ENCODE results near the gene CNNM3.

The CNNM3 gene

DNA sequence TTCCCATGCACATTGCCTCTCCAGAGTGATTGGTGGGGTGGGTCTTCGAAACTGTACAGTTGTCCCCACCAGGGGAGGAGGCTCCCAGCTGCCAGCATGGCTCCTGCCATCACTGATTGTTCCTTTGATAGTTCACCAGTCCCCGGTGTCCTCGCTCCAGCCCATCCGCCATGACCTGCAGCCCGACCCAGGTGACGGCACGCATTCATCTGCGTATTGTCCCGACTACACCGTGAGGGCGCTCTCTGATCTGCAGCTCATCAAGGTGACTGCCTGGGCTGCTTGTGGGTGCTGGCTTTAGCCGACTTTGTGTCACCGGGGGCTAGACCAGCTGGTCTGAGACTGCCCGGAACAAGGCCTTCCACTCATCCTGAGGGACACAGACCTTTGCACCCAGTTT lies 12.4 kb downstream of the CNNM3 start:
- H3K4me3 ChIP-seq (ENCODE audit: low read depth in 1 of 5, low read length in 5 of 5): no peak overlapping the region
- H3K27ac ChIP-seq (ENCODE audit: low read depth, low read length): no peak overlapping the region
- no peaks in the 10 kb centered on the region for H3K9me3 ChIP-seq (ENCODE audit: control insufficient read depth in 5 of 5, low read length in 5 of 5)
- no peak overlapping the region for H3K9ac ChIP-seq (ENCODE audit: low read length in 5 of 5)
- H3K36me3 ChIP-seq (ENCODE audit: control insufficient read depth in 5 of 5, insufficient read depth in 5 of 5, low read length in 5 of 5): peaks cover 0 to 89% (median 77%) of the 10 kb centered on the region in 5 donors
- no peaks in the 10 kb centered on the region for H3K27me3 ChIP-seq (ENCODE audit: control insufficient read depth in 5 of 5, insufficient read depth in 4 of 5, low read length in 5 of 5)
- peaks cover 0 to 16% (median 6%) of the 10 kb centered on the region in 5 donors for H3K4me1 ChIP-seq (ENCODE audit: control insufficient read depth in 5 of 5, insufficient read depth in 5 of 5, low read length in 5 of 5)

DNA sequence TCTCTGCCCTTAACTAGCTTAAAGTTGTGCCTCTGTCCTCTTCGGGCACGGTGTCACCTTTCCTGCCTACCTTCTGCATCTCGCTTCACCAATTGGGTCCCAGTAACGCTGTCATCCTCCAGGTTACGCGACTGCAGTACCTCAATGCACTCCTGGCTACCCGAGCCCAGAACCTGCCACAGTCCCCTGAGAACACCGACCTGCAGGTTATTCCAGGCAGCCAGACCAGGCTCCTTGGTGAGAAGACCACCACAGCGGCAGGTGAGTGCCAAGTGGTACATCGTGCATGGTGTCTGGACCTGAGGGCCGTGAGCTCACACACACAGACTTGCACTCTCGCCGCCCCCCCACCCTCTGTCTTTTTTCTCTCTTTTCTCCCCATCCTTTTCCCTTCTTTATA lies 12.8 kb downstream of the CNNM3 start:
- no peaks in the 10 kb centered on the region for H3K9me3 ChIP-seq (ENCODE audit: control insufficient read depth in 5 of 5, low read length in 5 of 5)
- H3K27me3 ChIP-seq (ENCODE audit: control insufficient read depth in 5 of 5, insufficient read depth in 4 of 5, low read length in 5 of 5): no peaks in the 10 kb centered on the region
- no peak overlapping the region for H3K27ac ChIP-seq (ENCODE audit: low read depth, low read length)
- H3K4me3 ChIP-seq (ENCODE audit: low read depth in 1 of 5, low read length in 5 of 5): no peak overlapping the region
- H3K4me1 ChIP-seq (ENCODE audit: control insufficient read depth in 5 of 5, insufficient read depth in 5 of 5, low read length in 5 of 5): peaks cover 0 to 13% (median 5%) of the 10 kb centered on the region in 5 donors
- no peak overlapping the region for H3K9ac ChIP-seq (ENCODE audit: low read length in 5 of 5)
- H3K36me3 ChIP-seq (ENCODE audit: control insufficient read depth in 5 of 5, insufficient read depth in 5 of 5, low read length in 5 of 5): peaks cover 0 to 89% (median 78%) of the 10 kb centered on the region in 5 donors

DNA sequence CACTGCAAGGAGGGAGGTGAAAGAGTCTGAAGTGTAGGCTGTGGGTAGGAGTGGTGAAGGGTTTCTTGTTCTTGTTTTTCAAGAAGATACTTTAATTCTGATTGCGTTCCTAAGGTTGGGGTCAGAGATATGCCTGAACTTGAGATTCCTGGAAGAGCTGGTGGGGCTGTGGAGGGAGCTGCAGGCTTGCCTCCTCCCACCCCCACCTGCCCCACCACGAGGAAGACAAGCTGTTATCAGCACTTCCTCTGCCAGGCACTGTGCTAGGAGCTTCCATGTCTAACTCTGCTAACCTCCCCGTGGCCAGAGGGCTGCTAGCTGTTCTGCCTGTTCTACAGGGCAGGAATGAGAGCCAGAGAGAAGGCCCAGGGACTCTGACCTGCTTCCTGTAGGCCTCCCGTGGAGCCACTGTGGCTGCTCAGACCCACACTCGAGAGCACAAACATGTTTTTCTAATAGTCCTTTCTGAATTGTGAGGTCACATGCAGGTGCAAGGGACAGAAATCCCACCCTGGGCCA lies 14.0 kb downstream of the CNNM3 start:
- Histone ChIP-seq H3K9ac (ENCODE audit: low read length in 5 of 5) (no peak overlapping the region), H3K27me3 (ENCODE audit: control insufficient read depth in 5 of 5, insufficient read depth in 4 of 5, low read length in 5 of 5) (no peaks in the 10 kb centered on the region), H3K9me3 (ENCODE audit: control insufficient read depth in 5 of 5, low read length in 5 of 5) (no peaks in the 10 kb centered on the region), H3K4me3 (ENCODE audit: low read depth in 1 of 5, low read length in 5 of 5) (no peak overlapping the region), H3K36me3 (ENCODE audit: control insufficient read depth in 5 of 5, insufficient read depth in 5 of 5, low read length in 5 of 5) (peaks cover 3 to 86% (median 80%) of the 10 kb centered on the region in 5 donors), H3K4me1 (ENCODE audit: control insufficient read depth in 5 of 5, insufficient read depth in 5 of 5, low read length in 5 of 5) (peaks cover 0 to 13% (median 5%) of the 10 kb centered on the region in 5 donors), H3K27ac (ENCODE audit: low read depth, low read length) (no peak overlapping the region)

DNA sequence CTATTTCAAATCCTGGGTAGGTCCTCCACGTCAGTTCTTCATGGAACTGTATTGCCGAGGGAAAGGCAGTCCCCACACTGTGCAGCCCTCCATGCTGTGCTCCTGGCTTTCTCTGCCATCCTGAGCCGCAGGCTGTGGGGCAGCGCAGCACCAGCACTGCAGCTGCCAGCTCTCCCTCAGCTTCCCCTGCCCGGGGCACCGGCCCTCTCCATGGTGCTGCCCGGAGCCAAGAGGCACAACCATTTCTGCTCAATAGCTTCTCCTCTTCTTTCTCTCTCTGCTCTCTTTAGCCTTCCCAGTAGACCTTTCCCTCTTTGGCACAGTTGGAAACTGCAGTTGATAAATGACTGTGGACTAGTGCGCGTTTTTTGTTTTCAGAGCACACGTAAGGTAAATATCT lies 15.6 kb downstream of the CNNM3 start:
- Histone ChIP-seq H3K4me1 (ENCODE audit: control insufficient read depth in 5 of 5, insufficient read depth in 5 of 5, low read length in 5 of 5) (peaks cover 0 to 13% (median 5%) of the 10 kb centered on the region in 5 donors), H3K9me3 (ENCODE audit: control insufficient read depth in 5 of 5, low read length in 5 of 5) (no peaks in the 10 kb centered on the region), H3K27me3 (ENCODE audit: control insufficient read depth in 5 of 5, insufficient read depth in 4 of 5, low read length in 5 of 5) (no peaks in the 10 kb centered on the region), H3K9ac (ENCODE audit: low read length in 5 of 5) (no peak overlapping the region), H3K36me3 (ENCODE audit: control insufficient read depth in 5 of 5, insufficient read depth in 5 of 5, low read length in 5 of 5) (peaks cover 3 to 74% (median 69%) of the 10 kb centered on the region in 5 donors), H3K4me3 (ENCODE audit: low read depth in 1 of 5, low read length in 5 of 5) (no peak overlapping the region), H3K27ac (ENCODE audit: low read depth, low read length) (no peak overlapping the region)

DNA sequence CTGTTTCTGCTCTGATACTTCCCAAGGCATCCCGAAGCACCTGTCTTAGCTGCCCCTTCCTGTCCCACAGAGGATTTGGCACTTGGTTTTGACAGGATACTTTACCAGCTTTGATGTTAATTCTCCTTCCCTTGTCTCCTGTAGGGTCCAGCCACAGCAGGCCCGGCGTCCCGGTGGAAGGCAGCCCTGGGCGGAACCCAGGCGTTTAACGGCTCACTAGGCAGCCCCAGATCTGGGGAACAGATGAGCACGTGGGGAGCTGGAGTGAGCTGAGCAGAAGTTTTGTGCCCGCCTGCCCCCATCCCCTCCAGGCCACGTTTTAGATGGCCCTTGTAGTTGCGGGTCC lies 16.3 kb downstream of the CNNM3 start:
- Histone ChIP-seq H3K4me3 (ENCODE audit: low read depth in 1 of 5, low read length in 5 of 5) (no peak overlapping the region), H3K9ac (ENCODE audit: low read length in 5 of 5) (no peak overlapping the region), H3K36me3 (ENCODE audit: control insufficient read depth in 5 of 5, insufficient read depth in 5 of 5, low read length in 5 of 5) (peaks cover 5 to 70% (median 68%) of the 10 kb centered on the region in 5 donors), H3K27ac (ENCODE audit: low read depth, low read length) (no peak overlapping the region), H3K4me1 (ENCODE audit: control insufficient read depth in 5 of 5, insufficient read depth in 5 of 5, low read length in 5 of 5) (peaks cover 0 to 13% (median 5%) of the 10 kb centered on the region in 5 donors), H3K27me3 (ENCODE audit: control insufficient read depth in 5 of 5, insufficient read depth in 4 of 5, low read length in 5 of 5) (no peaks in the 10 kb centered on the region), H3K9me3 (ENCODE audit: control insufficient read depth in 5 of 5, low read length in 5 of 5) (no peaks in the 10 kb centered on the region)

DNA sequence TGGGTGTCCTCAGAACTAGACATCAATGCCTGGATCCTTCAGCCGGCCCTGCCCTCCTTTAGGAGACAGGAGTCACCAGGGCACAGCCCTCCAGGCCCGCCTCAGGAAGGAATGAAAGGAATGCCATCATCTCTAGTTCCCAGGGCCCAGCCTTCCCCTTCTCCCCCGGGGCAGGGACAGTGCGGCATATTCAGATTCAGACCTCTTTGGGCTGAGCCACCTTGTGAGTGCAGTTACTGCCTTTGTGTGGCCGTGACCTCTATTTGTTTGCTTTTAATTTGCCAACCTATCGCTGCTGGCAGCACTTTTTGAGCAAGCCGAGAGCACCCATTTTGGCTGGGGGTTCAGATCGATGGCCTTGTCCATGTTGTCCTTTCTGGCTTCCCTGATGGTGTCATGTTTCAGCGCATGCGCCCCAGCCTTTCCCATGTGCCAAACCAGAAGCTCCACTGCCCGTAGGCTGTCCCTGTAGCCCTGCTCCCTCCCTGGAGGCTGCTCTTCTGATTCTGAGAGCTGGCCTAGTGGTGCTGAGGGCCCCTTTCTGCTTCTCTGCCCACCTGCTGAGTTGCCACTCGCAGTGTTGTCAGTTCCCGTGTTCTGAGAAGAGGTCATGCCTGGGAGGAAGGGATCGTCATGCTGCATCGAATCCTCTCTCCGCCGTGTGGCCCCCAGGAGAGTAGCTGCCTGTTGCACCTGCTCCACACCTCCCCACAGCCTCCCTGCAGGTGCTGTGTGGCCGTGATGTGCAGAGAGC lies 16.9 kb downstream of the CNNM3 start:
- peaks cover 5 to 70% (median 66%) of the 10 kb centered on the region in 5 donors for H3K36me3 ChIP-seq (ENCODE audit: control insufficient read depth in 5 of 5, insufficient read depth in 5 of 5, low read length in 5 of 5)
- H3K9me3 ChIP-seq (ENCODE audit: control insufficient read depth in 5 of 5, low read length in 5 of 5): no peaks in the 10 kb centered on the region
- no peak overlapping the region for H3K9ac ChIP-seq (ENCODE audit: low read length in 5 of 5)
- no peak overlapping the region for H3K27ac ChIP-seq (ENCODE audit: low read depth, low read length)
- H3K27me3 ChIP-seq (ENCODE audit: control insufficient read depth in 5 of 5, insufficient read depth in 4 of 5, low read length in 5 of 5): no peaks in the 10 kb centered on the region
- peaks cover 0 to 13% (median 5%) of the 10 kb centered on the region in 5 donors for H3K4me1 ChIP-seq (ENCODE audit: control insufficient read depth in 5 of 5, insufficient read depth in 5 of 5, low read length in 5 of 5)
- no peak overlapping the region for H3K4me3 ChIP-seq (ENCODE audit: low read depth in 1 of 5, low read length in 5 of 5)

DNA sequence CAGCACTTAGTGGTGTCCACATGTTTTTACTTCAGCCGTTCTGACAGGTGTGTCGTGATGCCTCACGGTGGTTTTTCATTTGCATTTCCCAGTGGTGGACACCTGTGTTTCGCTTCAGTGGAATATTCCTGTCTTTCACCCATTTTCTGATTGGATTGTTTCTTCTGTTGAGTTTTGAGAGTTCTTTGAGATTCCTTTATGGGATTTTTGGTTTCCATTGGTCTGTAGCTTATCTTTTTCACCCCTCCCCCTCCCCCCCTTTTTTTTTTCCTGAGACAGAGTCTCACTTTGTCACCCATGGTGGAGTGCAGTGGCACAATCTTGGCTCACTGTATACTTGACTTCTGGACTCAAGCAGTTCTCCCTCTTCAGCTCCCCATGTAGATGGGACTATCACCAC lies 19.8 kb downstream of the CNNM3 start:
- no peak overlapping the region for H3K4me3 ChIP-seq (ENCODE audit: low read depth in 1 of 5, low read length in 5 of 5)
- H3K9me3 ChIP-seq (ENCODE audit: control insufficient read depth in 5 of 5, low read length in 5 of 5): no peaks in the 10 kb centered on the region
- H3K27me3 ChIP-seq (ENCODE audit: control insufficient read depth in 5 of 5, insufficient read depth in 4 of 5, low read length in 5 of 5): no peaks in the 10 kb centered on the region
- H3K27ac ChIP-seq (ENCODE audit: low read depth, low read length): no peak overlapping the region
- peaks cover 5 to 53% (median 47%) of the 10 kb centered on the region in 5 donors for H3K36me3 ChIP-seq (ENCODE audit: control insufficient read depth in 5 of 5, insufficient read depth in 5 of 5, low read length in 5 of 5)
- no peak overlapping the region for H3K9ac ChIP-seq (ENCODE audit: low read length in 5 of 5)
- peaks cover 0 to 24% (median 15%) of the 10 kb centered on the region in 5 donors for H3K4me1 ChIP-seq (ENCODE audit: control insufficient read depth in 5 of 5, insufficient read depth in 5 of 5, low read length in 5 of 5)

DNA sequence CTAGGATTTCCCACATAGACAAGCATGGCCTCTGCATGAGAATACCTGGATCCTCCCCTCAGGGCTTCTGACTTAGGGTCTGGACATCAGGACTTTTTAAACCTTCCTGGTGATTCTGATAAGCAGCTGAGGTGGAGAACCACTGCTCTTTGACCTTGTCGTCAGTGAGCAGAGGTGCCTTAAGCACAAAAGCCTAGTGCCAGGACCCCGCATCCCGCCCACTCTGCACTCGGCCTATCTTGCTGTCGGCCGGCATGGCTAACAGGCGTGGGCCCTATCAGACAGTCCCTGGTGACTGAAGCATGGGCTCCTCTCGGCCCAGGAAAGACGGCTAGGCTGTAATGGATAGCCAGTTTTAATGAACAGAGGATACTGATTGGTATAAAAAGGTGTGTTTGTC lies 21.5 kb downstream of the CNNM3 start:
- Histone ChIP-seq H3K27ac (ENCODE audit: low read depth, low read length) (no peak overlapping the region), H3K27me3 (ENCODE audit: control insufficient read depth in 5 of 5, insufficient read depth in 4 of 5, low read length in 5 of 5) (no peaks in the 10 kb centered on the region), H3K9ac (ENCODE audit: low read length in 5 of 5) (no peak overlapping the region), H3K36me3 (ENCODE audit: control insufficient read depth in 5 of 5, insufficient read depth in 5 of 5, low read length in 5 of 5) (peaks cover 5 to 37% (median 29%) of the 10 kb centered on the region in 5 donors), H3K4me3 (ENCODE audit: low read depth in 1 of 5, low read length in 5 of 5) (no peak overlapping the region), H3K9me3 (ENCODE audit: control insufficient read depth in 5 of 5, low read length in 5 of 5) (no peaks in the 10 kb centered on the region), H3K4me1 (ENCODE audit: control insufficient read depth in 5 of 5, insufficient read depth in 5 of 5, low read length in 5 of 5) (peaks cover 0 to 17% (median 10%) of the 10 kb centered on the region in 5 donors)

DNA sequence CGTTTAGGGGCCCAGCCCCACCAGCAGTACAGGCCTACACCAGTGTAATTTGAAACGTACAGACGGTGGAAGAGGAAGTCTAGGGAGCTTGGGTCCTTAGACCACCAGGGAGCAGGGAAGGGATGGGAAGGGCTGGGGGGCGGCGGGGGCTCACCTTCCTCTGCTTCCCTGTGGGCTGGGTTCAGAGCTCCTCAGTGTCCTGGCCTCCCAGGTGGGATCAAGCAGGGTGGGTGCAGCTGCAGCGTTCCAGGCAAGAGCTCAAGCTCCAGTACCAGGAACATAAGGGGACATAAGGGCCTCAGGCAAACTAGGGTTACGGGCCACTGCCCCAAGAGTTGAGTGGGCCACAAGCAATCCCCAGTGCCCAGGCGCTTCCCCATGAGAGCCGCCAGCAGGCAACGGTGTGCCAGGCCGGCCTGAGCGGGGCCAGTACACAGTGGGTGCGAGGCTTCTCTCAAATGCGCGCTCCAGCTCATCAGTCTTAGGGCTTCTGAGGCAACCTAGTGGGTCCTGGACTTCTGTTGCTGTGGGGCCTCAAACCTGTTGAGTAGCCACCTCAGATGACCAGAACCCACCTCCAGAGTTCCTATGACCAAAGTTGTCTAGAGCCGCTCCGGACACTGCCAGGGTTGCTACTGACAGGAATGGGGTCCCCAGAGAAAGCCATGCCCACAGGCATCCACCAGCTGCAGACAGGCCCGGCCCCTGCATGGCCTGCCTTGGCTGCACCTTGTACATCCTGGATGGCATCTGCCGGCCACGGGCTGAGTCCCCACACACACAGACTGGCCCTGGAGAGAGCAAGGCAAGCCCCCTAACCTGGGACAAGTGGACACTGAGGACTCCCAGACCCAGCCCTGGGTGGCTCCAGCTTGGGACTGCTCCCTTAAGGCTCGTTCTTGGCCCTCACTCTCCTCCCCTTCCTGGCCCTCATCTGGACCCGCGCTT lies 22.6 kb downstream of the CNNM3 start:
- peaks cover 5 to 28% (median 19%) of the 10 kb centered on the region in 5 donors for H3K36me3 ChIP-seq (ENCODE audit: control insufficient read depth in 5 of 5, insufficient read depth in 5 of 5, low read length in 5 of 5)
- H3K4me3 ChIP-seq (ENCODE audit: low read depth in 1 of 5, low read length in 5 of 5): no peak overlapping the region
- H3K4me1 ChIP-seq (ENCODE audit: control insufficient read depth in 5 of 5, insufficient read depth in 5 of 5, low read length in 5 of 5): peaks cover 0 to 11% (median 8%) of the 10 kb centered on the region in 5 donors
- H3K27me3 ChIP-seq (ENCODE audit: control insufficient read depth in 5 of 5, insufficient read depth in 4 of 5, low read length in 5 of 5): no peaks in the 10 kb centered on the region
- no peaks in the 10 kb centered on the region for H3K9me3 ChIP-seq (ENCODE audit: control insufficient read depth in 5 of 5, low read length in 5 of 5)
- no peak overlapping the region for H3K9ac ChIP-seq (ENCODE audit: low read length in 5 of 5)
- no peak overlapping the region for H3K27ac ChIP-seq (ENCODE audit: low read depth, low read length)
